GM19455 (cell line): ENCODE measurements around the gene INPP5A.
"Not testable (repeated sequence)": the region's sequence is repeated elsewhere in the genome, so short reads cannot be mapped to it uniquely, and the experiment has no call there.

Source experiments
- ATAC-seq: cut with Tn5 transposase; IDR thresholded peaks from one replicate; pipeline ENCODE4 v1.9.1; 2021; ENCODE audit not compliant: unreplicated experiment

Gene INPP5A

DNA sequence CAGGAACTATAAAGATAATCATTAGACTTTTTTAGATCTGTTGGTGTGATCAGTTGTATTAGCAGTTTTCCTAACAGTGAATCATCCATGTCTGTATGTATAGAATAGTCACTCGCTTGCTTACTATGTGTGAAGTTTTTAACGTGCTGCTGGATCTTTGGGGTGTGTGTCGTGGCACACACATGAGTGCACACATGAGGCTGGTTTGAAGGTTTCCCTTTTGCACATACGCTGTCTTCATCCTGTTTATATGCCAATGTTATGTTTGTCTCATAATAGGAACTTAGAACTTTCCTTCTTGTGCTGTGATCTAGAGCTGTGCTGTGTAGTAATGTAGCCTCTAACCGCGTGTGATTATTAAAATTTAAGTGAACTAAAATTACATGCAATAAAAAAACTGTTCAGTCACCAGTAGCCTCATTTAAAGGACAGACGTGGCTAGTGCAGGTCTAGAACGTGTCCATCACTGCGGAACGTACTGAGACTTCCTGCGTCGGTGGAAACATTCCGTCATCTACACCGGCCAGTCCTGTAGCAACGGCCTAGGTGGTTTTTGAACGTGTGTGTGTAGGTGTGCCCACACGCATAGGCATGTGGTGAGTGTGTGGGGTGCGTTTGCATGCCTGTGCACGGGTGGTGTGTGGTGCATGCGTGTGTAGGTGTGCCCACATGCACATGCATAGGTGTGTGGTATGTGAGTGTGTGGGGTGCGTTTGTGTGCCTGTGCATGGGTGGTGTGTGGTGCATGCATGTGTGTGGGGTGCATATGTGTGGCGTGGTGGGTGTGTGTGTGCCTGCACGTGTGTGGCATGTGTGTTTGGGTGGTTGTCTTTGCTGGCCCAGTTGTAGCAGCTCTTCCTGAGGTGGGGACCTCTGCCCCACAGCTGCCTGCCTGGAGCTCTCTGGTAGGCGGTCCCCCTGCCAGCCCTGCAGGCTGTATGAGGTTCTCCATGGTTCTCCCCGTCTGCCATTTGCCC lies 56.6 kb downstream of the INPP5A start:
- peak; percentile 46 for ATAC-seq

DNA sequence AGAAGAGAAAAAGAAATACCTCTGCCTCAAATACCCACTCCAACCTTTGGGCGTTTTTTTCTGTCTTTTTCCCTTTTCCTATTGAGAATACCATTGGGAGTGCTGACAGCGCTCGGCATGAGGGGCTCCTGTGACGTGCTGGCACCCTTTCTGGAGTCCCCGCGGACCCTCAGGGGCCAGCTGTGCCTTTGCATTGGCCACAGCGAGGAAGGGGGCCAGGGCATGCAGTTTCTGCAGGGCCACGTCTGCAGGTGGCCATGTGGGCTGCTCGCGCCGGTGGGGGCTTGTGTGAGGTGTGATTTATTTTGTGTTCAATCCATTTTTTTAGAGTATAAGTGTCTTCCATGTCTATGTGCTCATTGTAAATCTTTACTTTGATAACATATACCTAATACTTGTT lies 57.4 kb downstream of the INPP5A start:
- no peak for ATAC-seq

DNA sequence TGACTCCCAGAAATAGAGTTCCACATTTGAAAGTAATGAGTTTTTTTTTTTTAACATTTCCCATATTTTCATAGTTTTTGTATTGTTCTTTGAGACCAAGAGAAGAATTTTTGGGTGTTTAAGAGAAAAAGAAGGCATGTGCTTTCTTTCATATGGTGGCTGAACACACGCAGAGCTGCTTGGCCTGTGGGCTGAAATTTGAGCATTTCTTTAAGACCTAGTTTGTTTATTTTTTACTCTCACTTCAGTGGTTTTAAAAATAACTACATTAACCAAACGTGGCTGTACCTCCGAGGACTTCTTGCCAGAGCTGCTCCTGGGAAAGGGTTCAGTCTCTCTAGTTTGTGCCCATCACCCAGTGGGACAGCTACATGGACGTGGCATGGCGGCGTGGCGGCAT lies 58.3 kb downstream of the INPP5A start:
- ATAC-seq = no peak

DNA sequence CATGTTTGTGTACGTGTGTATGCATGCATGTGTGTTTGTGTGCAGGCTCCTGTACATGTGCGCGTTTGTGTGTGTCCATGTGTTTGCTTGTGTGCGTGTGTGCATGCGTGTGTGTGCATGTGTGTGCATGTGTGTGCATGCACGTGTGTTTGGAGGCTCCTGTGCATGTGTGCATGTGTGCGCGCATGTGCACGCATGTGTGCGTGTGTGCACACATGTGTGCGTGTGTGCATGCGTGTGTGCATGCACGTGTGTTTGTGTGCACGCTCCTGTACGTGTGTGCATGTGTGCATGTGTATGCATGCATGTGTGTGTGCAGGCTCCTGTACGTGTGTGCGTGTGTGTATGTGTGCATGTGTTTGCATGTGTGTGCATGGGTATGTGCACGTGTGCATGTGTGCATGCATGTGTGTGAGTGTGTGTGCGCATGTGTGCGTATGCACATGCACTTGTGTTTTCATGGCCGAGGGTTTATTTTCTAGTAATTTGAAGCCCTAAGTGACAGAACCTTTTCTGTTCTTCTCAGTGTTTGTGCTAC lies 59.2 kb downstream of the INPP5A start:
- no peak for ATAC-seq

DNA sequence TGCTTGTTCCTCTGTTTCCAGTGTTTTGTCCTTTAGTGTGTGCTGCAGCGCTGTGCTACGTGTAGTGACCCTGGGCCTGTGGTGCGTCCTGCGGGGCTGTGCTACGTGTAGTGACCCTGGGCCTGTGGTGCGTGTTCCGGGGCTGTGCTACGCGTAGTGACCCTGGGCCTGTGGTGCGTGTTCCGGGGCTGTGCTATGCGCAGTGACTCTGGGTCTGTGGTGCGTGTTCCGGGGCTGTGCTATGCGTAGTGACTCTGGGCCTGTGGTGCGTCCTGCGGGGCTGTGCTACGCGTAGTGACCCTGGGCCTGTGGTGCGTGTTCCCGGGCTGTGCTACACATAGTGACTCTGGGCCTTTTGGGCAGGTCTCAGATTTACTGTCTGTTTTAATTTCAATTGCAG lies 60.1 kb downstream of the INPP5A start:
- no peak for ATAC-seq

DNA sequence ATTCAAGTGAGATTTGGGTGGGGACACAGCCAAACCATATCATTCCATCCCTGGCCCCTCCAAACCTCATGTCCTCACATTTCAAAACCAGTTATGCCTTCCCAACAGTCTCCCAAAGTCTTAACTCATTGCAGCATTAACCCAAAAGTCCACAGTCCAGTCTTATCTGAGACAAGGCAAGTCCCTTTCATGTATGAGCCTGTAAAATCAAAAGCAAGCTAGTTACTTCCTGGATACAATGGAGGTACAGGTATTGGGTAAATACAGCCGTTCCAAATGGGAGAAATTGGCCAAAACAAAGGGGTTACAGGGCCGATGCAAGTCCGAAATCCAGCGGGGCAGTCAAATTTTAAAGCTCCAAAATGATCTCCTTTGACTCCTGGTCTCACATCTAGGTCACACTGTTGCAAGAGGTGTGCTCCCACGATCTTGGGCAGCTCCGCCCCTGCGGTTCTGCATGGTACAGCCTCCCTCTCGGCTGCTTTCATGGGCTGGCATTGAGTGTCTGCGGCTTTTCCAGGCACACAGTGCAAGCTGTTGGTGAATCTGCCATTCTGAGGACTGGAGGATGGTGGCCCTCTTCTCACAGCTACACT lies 61.5 kb downstream of the INPP5A start:
- ATAC-seq = not testable (repeated sequence)

DNA sequence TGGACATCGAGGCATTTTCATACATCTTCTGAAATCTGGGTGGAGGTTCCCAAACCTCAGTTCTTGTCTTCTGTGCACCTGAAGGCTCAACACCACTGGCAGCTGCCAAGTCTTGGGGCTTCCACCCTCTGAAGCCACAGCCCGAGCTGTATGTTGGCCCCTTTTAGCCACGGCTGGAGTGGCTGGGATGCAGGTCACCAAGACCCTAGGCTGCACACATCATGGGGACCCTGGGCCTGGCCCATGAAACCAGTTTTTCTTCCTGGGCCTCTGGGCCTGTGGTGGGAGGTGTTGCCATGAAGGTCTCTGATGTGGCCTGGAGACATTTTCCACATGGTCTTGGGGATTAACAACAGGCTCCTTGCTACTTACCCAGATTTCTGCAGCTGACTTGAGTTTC lies 62.1 kb downstream of the INPP5A start:
- ATAC-seq = no peak

DNA sequence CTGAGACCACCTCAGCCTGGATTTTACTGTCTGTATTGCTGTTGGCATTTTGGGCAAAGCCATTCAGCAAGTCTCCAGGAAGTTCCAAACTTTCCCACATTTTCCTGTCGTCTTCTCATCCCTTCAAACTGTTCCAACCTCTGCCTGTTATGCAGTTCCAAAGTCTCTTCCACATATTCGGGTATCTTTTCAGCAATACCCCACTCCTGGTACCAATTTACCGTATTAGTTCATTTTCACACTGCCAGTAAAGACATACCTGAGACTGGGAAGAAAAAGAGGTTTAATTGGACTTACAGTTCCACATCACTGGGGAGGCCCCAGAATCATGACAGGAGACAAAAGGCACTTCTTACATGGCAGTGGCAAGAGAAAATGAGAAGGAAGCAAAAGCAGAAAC lies 62.8 kb downstream of the INPP5A start:
- no peak for ATAC-seq

DNA sequence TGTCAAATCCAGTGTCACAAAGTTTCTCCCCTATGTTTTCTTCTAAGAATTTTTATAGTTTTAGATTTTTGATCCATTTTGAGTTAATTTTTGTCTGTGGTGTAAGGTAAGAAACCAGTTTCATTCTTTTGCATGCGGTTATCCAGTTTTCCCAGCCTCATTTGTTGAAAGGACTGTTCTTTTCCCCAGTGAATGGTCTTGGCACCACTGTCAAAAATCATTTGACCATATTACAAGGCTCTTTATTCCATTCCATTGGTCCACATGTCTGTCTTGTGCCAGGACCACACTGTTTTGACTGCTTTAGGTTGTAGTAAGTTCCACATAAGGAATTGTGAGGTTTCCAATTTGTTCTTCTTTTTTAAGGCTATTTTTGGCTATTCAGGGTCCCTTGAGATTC lies 64.0 kb downstream of the INPP5A start:
- no peak for ATAC-seq

DNA sequence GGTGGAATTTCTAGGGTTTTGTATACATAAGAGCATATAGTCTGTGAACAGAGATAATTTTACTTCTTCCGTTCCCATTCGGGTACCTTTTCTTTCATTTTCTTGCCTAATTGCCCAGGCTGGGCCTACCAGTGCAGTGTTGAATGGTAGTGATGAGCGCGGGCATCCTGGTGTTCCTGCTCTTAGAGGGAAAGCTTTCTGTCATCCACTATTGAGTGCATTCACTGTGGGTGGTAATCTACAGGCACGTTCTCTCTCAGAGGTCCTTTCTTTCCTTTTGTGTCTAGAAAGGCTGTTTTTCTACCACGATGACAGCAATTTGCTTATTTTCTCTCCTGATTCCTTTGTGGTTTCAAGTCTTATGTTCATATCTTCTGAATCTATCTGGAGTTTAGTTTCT lies 65.0 kb downstream of the INPP5A start:
- ATAC-seq = no peak

DNA sequence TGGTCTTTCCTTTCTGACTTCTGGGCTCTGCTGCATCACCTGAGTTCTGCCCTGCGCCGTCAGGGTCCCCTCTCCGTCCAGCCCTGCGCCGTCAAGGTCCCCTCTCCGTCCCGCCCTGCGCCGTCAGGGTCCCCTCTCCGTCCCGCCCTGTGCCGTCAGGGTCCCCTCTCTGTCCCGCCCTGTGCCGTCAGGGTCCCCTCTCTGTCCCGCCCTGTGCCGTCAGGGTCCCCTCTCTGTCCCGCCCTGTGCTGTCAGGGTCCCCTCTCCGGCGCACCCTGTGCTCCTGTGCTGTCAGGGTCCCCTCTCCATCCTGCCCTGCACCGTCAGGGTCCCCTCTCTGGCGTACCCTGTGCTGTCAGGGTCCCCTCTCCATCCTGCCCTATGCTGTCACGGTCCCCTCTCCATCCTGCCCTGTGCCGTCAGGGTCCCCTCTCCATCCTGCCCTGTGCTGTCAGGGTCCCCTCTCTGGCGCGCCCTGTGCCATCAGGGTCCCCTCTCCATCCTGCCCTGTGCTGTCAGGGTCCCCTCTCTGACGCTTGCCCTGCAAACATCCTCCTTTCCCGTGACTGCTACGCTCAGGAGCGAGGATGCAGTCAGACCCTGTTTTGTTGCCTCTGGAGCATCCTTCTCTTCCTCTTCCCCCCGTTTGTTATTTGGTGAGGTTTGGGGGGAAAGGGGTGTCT lies 66.4 kb downstream of the INPP5A start:
- ATAC-seq = no peak

DNA sequence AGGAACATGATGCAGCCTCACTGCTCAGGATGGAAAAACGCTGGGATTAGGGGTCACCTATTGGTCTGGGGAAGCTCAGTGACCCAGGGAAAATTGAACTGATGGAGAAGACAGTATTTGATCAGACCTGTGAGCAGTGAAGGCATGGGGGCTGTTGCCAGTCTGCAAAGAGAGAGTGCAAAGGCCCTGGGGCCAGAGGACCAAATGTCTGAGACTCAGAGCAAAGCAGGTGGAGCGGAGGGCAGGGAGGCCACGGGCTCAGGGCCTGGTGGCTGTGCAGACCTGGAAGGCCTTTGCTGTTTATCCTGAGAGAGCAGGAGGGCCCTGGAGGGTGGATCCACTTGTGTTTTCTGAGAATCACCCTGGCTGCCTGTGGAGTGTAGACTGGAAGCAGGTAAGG lies 67.1 kb downstream of the INPP5A start:
- no peak for ATAC-seq

DNA sequence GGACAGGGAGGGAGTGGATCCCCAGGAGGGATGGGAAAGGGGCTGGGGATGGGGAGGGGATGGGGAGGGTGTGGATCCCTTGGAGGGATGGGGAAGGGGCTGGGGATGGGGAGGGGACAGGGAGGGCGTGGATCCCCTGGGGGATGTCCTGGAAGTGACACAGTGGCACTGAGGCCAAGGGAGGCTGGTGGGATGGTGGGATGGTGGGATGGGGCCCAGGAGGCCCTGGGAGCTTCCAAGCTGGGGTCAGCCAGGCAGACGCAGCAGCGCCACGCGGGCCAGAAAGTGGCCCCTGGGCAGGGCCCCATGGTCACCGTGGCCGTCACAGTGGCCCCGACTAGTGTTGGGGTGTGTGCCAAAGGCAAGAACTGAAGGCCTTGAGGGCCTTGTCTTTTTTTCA lies 67.8 kb downstream of the INPP5A start:
- no peak for ATAC-seq

DNA sequence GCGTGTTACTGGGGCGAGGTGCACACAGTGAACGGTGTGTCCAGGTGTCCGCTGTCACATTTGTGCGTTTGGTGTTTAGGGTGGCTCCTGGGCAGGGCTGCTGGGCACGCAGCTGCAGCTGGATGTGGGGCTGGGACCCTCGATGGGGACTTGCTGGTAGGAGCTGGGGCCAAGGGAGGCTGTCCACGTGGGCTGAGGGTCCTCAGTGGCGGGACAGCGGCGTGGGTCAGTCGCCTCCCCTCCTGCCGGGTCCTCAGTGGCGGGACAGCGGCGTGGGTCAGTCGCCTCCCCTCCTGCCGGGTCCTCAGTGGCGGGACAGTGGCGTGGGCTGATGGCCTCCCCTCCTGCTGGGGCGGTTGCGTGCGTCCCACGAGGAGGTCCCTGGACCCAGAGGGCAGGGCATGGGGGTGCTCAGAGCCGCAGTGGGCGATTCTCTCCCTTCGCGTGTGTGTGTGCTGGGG lies 68.5 kb downstream of the INPP5A start:
- ATAC-seq = no peak

DNA sequence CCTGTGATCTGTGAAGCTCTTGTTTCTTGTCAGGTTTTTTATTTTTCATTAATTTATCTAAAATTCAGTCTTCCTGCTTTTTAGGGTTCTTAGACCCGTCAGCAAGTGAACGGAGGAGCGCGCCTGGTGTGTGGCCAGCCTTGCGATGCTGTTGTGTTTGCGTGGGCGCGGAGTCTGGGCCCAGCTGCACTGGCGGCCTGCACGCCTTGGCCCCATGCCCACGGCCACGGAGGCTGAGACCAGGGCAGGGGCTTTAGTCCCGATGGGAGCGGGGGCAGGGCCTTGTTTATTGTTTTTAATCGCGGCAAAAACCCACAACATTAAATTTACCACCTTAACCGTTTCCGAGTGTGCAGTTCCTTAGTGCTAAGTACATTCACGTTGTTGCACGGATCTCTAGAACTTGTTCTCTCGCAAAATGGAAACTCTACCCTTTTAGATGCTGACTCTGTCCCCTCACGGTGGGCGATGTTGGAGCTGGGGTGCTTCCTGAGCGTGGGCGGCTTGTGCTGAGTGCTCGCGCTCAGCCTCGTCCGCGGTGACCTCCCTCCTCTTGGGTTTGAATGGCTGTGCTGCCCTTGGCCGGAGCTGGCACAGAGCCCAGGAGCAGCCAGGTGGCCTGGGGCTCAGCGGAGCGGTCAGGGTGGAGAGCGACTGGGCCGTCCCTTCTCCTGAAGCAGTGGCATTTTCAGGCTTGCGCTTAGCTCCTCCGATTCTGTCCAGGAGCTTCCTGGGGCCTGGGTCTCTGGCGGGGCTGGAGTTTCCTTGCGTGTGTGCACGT lies 69.1 kb downstream of the INPP5A start:
- ATAC-seq = no peak

DNA sequence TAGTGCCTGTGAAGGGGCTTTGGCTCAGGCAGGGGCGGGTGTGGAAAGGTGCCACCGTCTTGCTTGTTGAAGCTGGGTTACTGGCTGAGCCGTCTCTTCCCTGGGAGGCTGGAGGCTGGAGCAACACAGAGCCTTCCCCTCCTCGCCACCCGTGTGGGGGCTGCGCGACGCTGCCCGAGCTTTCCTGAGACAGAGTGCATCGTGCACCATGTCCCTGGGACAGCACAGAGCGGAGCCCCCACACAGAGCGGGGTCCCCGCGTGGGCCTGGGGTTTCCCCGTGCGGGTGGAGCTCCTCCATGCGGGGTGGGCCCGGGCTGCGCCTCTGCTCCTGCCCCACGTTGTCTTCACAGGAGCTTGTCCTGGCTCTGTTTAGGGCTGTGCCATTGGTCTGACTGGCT lies 69.9 kb downstream of the INPP5A start:
- ATAC-seq = no peak

DNA sequence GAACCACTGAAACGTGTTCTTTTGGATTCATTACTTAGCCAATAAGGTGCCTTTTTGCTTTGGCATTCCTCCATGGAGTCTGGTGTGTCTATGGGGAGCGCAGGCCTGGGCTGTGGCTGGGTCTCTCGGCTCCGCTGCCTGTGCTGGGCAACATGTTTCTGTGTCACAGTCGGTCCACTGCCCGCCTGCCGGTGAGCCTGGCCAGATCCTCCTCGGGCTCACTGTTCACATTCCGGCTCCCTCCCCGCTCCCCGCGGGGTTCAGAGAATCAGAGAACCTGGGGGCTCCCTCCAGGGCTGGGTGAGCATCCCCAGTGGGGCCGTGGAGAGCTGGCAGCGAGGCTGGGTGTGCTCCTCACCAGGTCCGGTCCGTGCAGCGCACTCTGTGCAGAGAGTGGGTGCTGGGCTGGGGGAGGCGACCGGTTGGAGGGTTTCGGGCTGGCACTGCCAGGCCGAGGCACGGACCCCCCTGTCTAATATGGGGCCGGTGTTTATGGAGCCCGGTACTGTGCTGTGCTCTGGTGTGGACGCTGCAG lies 70.4 kb downstream of the INPP5A start:
- no peak for ATAC-seq

DNA sequence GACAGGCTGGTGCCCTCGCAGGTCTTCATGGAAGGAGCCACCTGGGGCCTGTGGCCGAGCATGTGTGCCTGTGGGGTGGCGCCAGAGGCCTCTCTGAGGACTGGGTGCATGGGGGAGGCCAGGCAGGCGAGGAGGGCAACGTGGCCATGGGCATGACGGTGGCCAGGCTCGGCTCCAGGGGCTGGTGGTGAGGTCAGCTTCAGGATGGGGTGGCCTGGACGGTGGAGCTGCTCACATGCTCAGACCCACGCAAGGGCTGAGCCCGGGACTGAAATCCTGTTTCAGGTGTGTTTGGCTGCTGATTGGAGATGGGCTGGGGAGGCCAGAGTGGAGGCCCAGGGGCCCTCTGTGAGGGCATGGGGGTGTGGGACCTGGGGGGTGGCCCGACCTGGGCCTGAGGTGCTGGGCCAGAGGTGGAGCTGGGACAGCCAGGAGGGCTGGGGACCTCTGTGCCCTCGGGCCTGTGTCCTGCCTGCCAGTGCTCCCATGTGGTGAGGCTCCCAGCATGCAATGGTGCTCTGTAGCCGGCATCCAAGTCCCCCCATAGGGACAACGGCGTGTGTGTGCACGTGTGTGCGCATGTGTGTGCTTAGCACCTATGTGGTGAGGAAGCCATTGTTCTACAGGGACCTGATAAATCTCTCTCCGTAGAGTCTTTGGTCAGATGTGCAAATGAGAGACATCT lies 71.1 kb downstream of the INPP5A start:
- no peak for ATAC-seq

DNA sequence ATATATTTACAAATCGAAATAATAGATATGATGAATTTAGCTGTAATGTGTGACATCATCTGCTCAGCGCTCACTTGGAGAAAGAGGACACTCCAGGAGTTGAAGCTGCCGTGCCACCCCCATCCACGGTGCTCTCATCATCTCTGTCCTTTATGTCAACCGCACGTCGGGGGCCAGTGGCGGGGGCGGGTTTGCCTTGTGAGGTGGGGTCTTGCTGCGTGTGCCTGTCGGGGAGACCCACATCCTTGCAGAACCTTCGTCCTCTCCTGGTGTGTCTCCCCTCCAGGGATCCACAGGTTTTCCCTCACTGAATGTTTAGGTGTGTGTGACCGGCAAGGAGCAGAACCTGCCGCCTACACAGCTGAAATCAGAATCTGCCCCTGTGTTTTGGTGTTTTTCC lies 71.6 kb downstream of the INPP5A start:
- no peak for ATAC-seq
